CD14-positive monocyte (primary cell): ENCODE measurements around the gene SAMHD1. TPM values are rescaled to one million over a fixed set of nuclear protein-coding genes. Genes with fewer than 3 reads are reported as not detected.

Experiments
- DNase-seq, 3 donors: peaks; one replicate each; pipeline ENCODE4 v3.0.0-alpha.2; 2011 to 2022
- H2AFZ ChIP-seq: 2 replicates; pipeline ENCODE4 v1.6.0; 2012; ENCODE audit warnings: mild to moderate bottlenecking, low read depth, low read length, inconsistent platforms; ENCODE audit not compliant: insufficient read depth, poor library complexity, severe bottlenecking
- H3K27ac ChIP-seq, 2 donors: 1 replicate in 1 of 2; 2 replicates in 1 of 2; pipeline ENCODE4 v1.5.1; 2012 to 2013; ENCODE audit warnings: low read length in 2 of 2, control low read depth in 1 of 2, inconsistent platforms in 1 of 2, low read depth in 1 of 2, mild to moderate bottlenecking in 1 of 2
- H3K27me3 ChIP-seq, 2 donors: one replicate each; pipeline versions ENCODE4 v1.6.0 to v1.6.1; 2011 to 2013; ENCODE audit warnings: low read length in 2 of 2; ENCODE audit not compliant: control insufficient read depth in 2 of 2, insufficient read depth in 2 of 2
- H3K36me3 ChIP-seq, 2 donors: replicated peaks in 1 of 2; 1 replicate in 1 of 2; 2 replicates in 1 of 2; pipeline versions ENCODE4 v1.5.1 to v1.6.1; 2012 to 2013; ENCODE audit warnings: low read length in 2 of 2, control low read depth in 1 of 2, inconsistent platforms in 1 of 2, mild to moderate bottlenecking in 1 of 2; ENCODE audit not compliant: insufficient read depth in 2 of 2, control insufficient read depth in 1 of 2
- H3K4me1 ChIP-seq, 2 donors: 1 replicate in 1 of 2; 2 replicates in 1 of 2; pipeline versions ENCODE4 v1.5.1 to v1.6.1; 2012 to 2013; ENCODE audit warnings: low read length in 2 of 2, control low read depth in 1 of 2, inconsistent platforms in 1 of 2, mild to moderate bottlenecking in 1 of 2, moderate library complexity in 1 of 2; ENCODE audit not compliant: insufficient read depth in 2 of 2, control insufficient read depth in 1 of 2
- H3K4me2 ChIP-seq: replicated peaks from 2 replicates; pipeline ENCODE3; 2012; ENCODE audit warnings: low read length, moderate library complexity, mild to moderate bottlenecking; ENCODE audit not compliant: poor library complexity, severe bottlenecking; ENCODE audit errors: extremely low read depth
- H3K4me3 ChIP-seq, 3 experiments: fragments of 200-600 bp in 1 of 3; sonication (generic) in 1 of 3; replicated peaks in 1 of 3; 1 replicate in 2 of 3; 2 replicates in 1 of 3; pipeline ENCODE4 v1.5.1; 2011 to 2013; ENCODE audit warnings: low read length in 3 of 3, mild to moderate bottlenecking in 3 of 3, control low read depth in 2 of 3, low read depth in 2 of 3, inconsistent platforms in 1 of 3, moderate library complexity in 1 of 3
- H3K79me2 ChIP-seq: 2 replicates; pipeline ENCODE4 v1.6.0; 2012; ENCODE audit warnings: mild to moderate bottlenecking, control low read depth, inconsistent platforms, low read length, moderate library complexity; ENCODE audit not compliant: insufficient read depth
- H3K9ac ChIP-seq: 2 replicates; pipeline ENCODE4 v1.6.0; 2017; ENCODE audit warnings: low read length, mild to moderate bottlenecking; ENCODE audit not compliant: insufficient read depth, poor library complexity, severe bottlenecking
- H3K9me3 ChIP-seq, 2 donors: replicated peaks in 1 of 2; 1 replicate in 1 of 2; 2 replicates in 1 of 2; pipeline versions ENCODE4 v1.5.1 to v1.6.1; 2012 to 2013; ENCODE audit warnings: low read length in 2 of 2, control low read depth in 1 of 2; ENCODE audit not compliant: control insufficient read depth in 1 of 2, insufficient read depth in 1 of 2
- H4K20me1 ChIP-seq: 2 replicates; pipeline ENCODE4 v1.6.0; 2012; ENCODE audit warnings: mild to moderate bottlenecking, low read length, control low read depth, moderate library complexity; ENCODE audit not compliant: insufficient read depth
- H3K27ac Mint-ChIP-seq, 7 donors: one replicate each; pipeline ENCODE4 v1.8.0; 2020; ENCODE audit warnings: mild to moderate bottlenecking in 7 of 7, mixed read lengths in 7 of 7, moderate library complexity in 6 of 7, inconsistent platforms in 2 of 7
- H3K27me3 Mint-ChIP-seq, 3 donors: one replicate each; pipeline ENCODE4 v1.8.0; 2021 to 2022; ENCODE audit warnings: low read depth in 3 of 3, mild to moderate bottlenecking in 3 of 3, mixed read lengths in 3 of 3, moderate library complexity in 3 of 3, inconsistent platforms in 1 of 3
- H3K36me3 Mint-ChIP-seq, 2 donors: one replicate each; pipeline ENCODE4 v1.8.0; 2020; ENCODE audit warnings: mixed read lengths in 2 of 2, inconsistent platforms in 1 of 2, mild to moderate bottlenecking in 1 of 2
- H3K4me1 Mint-ChIP-seq: one replicate; pipeline ENCODE4 v1.8.0; 2020; ENCODE audit warnings: mild to moderate bottlenecking, mixed read lengths
- H3K4me3 Mint-ChIP-seq, 2 donors: one replicate each; pipeline ENCODE4 v1.8.0; 2020; ENCODE audit warnings: mild to moderate bottlenecking in 2 of 2, mixed read lengths in 2 of 2, moderate library complexity in 1 of 2
- H3K9me3 Mint-ChIP-seq, 7 donors: one replicate each; pipeline ENCODE4 v1.8.0; 2020 to 2022; ENCODE audit warnings: mixed read lengths in 7 of 7, mild to moderate bottlenecking in 6 of 7, moderate library complexity in 6 of 7, inconsistent platforms in 2 of 7
- CTCF ChIP-seq: fragments of 200-600 bp; IDR thresholded peaks from one replicate; pipeline ENCODE4 v1.8.0; 2022; ENCODE audit warnings: antibody characterized with exemption, mild to moderate bottlenecking
- WGBS: methylation state at CpG from one replicate; pipeline ENCODE4 v1.1.5; 2013; ENCODE audit warnings: missing lambda C conversion rate; ENCODE audit not compliant: insufficient coverage; 5-methylcytosine and 5-hydroxymethylcytosine counted together
- intact Hi-C, 2 donors: fragments of 100-400 bp; cut with micrococcal nuclease; formaldehyde crosslinking; loops; one replicate each; pipeline versions ENCODE4 v1.15.0 to v1.15.1; 2023
- polyA plus RNA-seq, 3 donors: library from polyadenylated mRNA; depleted of rRNA in 1 of 3; unstranded in 2 of 3; stranded (reverse) in 1 of 3; fragments of 300-500 nt in 2 of 3; fragments of >200 nt in 1 of 3; fragmentation: Illumina TruSeq in 2 of 3; gene quantifications; 1 replicate in 2 of 3; 2 replicates in 1 of 3; pipeline ENCODE4 v1.2.3, GENCODE V29; 2012 to 2021

SAMHD1 gene
- polyA plus RNA-seq, 3 donors, result 232 to 796 (median 590) TPM

GRCh38 chr20:36974660-36975059, 23.2 kb upstream of the SAMHD1 start:
- H2AFZ ChIP-seq, result no peak overlapping the region
- WGBS, result no CpG with 5 or more reads among the region's 3 CpGs
- H4K20me1 ChIP-seq, result no peaks in the 10 kb centered on the region
- Mint-ChIP-seq H3K4me1 (peaks cover 17% of the 10 kb centered on the region), H3K9me3 (peaks cover 0 to 2% (median 0%) of the 10 kb centered on the region in 7 donors), H3K4me3 (no peak overlapping the region), H3K36me3 (no peaks in the 10 kb centered on the region), H3K27ac (no peak overlapping the region), H3K27me3 (no peaks in the 10 kb centered on the region)
- H3K9me3 ChIP-seq, result no peaks in the 10 kb centered on the region
- no peak overlapping the region for H3K27ac ChIP-seq
- H3K4me1 ChIP-seq, result peaks cover 19 to 20% of the 10 kb centered on the region in 2 donors
- H3K36me3 ChIP-seq, result no peaks in the 10 kb centered on the region
- TF ChIP-seq CTCF, result no peak
- H3K9ac ChIP-seq, result no peak overlapping the region
- intact Hi-C loops, result no loop called here
- no peaks in the 10 kb centered on the region for H3K79me2 ChIP-seq
- no peak overlapping the region for H3K4me3 ChIP-seq
- H3K27me3 ChIP-seq, result no peaks in the 10 kb centered on the region
- DNase-seq, result no peak
- no peak overlapping the region for H3K4me2 ChIP-seq

DNA sequence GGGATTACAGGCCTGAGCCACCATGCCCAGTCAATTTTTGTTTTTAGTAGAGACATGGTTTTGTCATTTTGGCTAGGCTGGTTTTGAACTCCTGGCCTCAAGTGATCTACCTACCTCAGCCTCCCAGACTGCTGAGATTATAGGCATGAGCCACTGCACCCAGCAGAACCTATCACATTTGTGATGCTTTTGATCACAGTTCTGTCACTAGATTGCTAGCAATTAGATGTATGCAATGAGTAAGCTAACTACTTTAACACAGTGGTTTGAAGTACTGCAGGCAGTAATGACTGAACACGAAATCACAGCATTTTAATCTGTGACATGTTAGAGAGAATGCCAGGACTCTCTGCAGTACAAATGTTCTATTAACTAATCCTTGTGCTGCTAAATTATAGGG, 19.6 kb upstream of the SAMHD1 start:
- peaks cover 41 to 43% of the 10 kb centered on the region in 2 donors for H3K4me1 ChIP-seq
- H3K36me3 ChIP-seq, result no peaks in the 10 kb centered on the region
- no peaks in the 10 kb centered on the region for H3K36me3 Mint-ChIP-seq
- TF ChIP-seq CTCF, result no peak
- no peaks in the 10 kb centered on the region for H3K27me3 ChIP-seq
- no peaks in the 10 kb centered on the region for H3K9me3 ChIP-seq
- intact Hi-C loops, result no loop called here
- H3K79me2 ChIP-seq, result no peaks in the 10 kb centered on the region
- no peak overlapping the region for H3K4me3 ChIP-seq
- H4K20me1 ChIP-seq, result no peaks in the 10 kb centered on the region
- no peak overlapping the region for H3K27ac ChIP-seq
- H3K4me2 ChIP-seq, result no peak overlapping the region
- no peak overlapping the region for H3K9ac ChIP-seq
- no peak for DNase-seq
- H3K4me1 Mint-ChIP-seq, result peaks cover 40% of the 10 kb centered on the region
- WGBS, result no CpG with 5 or more reads among the region's 1 CpG
- peaks cover 0 to 3% (median 0%) of the 10 kb centered on the region in 7 donors for H3K9me3 Mint-ChIP-seq
- no peak overlapping the region for H3K27ac Mint-ChIP-seq
- H2AFZ ChIP-seq, result no peak overlapping the region
- no peak overlapping the region for H3K4me3 Mint-ChIP-seq
- H3K27me3 Mint-ChIP-seq, result peaks cover 0 to 3% (median 0%) of the 10 kb centered on the region in 3 donors
